PC-3 (cell line): ENCODE data around the gene NOL9. TPM values are rescaled to one million over a fixed set of nuclear protein-coding genes. Genes with fewer than 3 reads are reported as not detected.

Source experiments
- ATAC-seq: fragments of 200-7000 bp; cut with Tn5 transposase; 2 replicates; pipeline ENCODE4 v1.9.1; 2020; ENCODE audit warnings: mild to moderate bottlenecking, moderate library complexity
- BruUV-seq: library from RNA; stranded (reverse); fragments of 400-500 nt; replicated peaks from 2 replicates; lab custom pipeline; 2021; lab: Mats Ljungman, UMichigan
- CTCF ChIA-PET: fragments of 300-600 bp; sonication (Branson Sonifier 250); formaldehyde crosslinking; loops from one replicate; lab custom pipeline; 2022; ENCODE audit warnings: antibody characterized with exemption; lab: Charles Lee
- POLR2A ChIA-PET: fragments of 300-600 bp; sonication (Branson Sonifier 250); formaldehyde crosslinking; loops from one replicate; lab custom pipeline; 2022; ENCODE audit warnings: antibody characterized with exemption; ENCODE audit not compliant: unreplicated experiment; lab: Charles Lee
- DNase-seq: peaks from one replicate; pipeline ENCODE4 v3.0.0-alpha.2; 2015
- H2AFZ ChIP-seq: fragments of 300-600 bp; sonication (generic); 2 replicates; pipeline ENCODE4 v1.6.0; 2016; ENCODE audit warnings: antibody characterized with exemption, low read length
- H3F3A ChIP-seq: fragments of 300-600 bp; sonication (generic); one replicate; pipeline ENCODE4 v1.6.0; 2017; ENCODE audit warnings: antibody characterized with exemption, low read length, control low read depth, mild to moderate bottlenecking; ENCODE audit not compliant: unreplicated experiment
- H3K27ac ChIP-seq: fragments of 300-600 bp; sonication (generic); 2 replicates; pipeline ENCODE4 v1.5.1; 2016; ENCODE audit warnings: mild to moderate bottlenecking, low read length
- H3K27me3 ChIP-seq: fragments of 300-600 bp; sonication (generic); 2 replicates; pipeline ENCODE4 v1.6.1; 2016; ENCODE audit warnings: low read length, mixed read lengths
- H3K36me3 ChIP-seq: fragments of 300-600 bp; sonication (generic); 2 replicates; pipeline ENCODE4 v1.6.1; 2016; ENCODE audit warnings: low read depth, mixed run types, low read length, mixed read lengths
- H3K4me1 ChIP-seq: fragments of 300-600 bp; sonication (generic); 2 replicates; pipeline ENCODE4 v1.5.1; 2016; ENCODE audit warnings: low read length; ENCODE audit not compliant: insufficient read depth
- H3K4me2 ChIP-seq: fragments of 300-600 bp; sonication (generic); 2 replicates; pipeline ENCODE4 v1.6.0; 2016; ENCODE audit warnings: low read length
- H3K4me3 ChIP-seq: fragments of 300-600 bp; sonication (generic); 2 replicates; pipeline ENCODE4 v1.5.1; 2016; ENCODE audit warnings: mild to moderate bottlenecking, low read length, mixed read lengths
- H3K79me2 ChIP-seq: fragments of 300-600 bp; sonication (generic); 2 replicates; pipeline ENCODE4 v1.6.1; 2017; ENCODE audit warnings: low read length, mixed read lengths
- H3K9ac ChIP-seq: fragments of 300-600 bp; sonication (generic); 2 replicates; pipeline ENCODE4 v1.6.0; 2016; ENCODE audit warnings: mild to moderate bottlenecking, low read length
- H3K9me2 ChIP-seq: fragments of 300-600 bp; sonication (generic); replicated peaks from 2 replicates; pipeline ENCODE4 v1.6.1; 2016; ENCODE audit warnings: mixed run types, low read length, mixed read lengths
- H3K9me3 ChIP-seq: fragments of 300-600 bp; sonication (generic); 2 replicates; pipeline ENCODE4 v1.6.1; 2016; ENCODE audit warnings: low read length, mixed read lengths
- H4K20me1 ChIP-seq: fragments of 300-600 bp; sonication (generic); 2 replicates; pipeline ENCODE4 v1.6.1; 2016; ENCODE audit warnings: low read length, mixed read lengths
- EZH2 ChIP-seq: fragments of 300-600 bp; sonication (generic); IDR thresholded peaks from one replicate; pipeline ENCODE4 v1.6.1; 2017; ENCODE audit warnings: antibody characterized with exemption, mild to moderate bottlenecking, low read length; ENCODE audit not compliant: unreplicated experiment
- EZH2phosphoT487 ChIP-seq: fragments of 300-600 bp; sonication (generic); IDR thresholded peaks from 2 replicates; pipeline ENCODE4 v1.6.1; 2018; ENCODE audit warnings: mild to moderate bottlenecking, antibody characterized with exemption, low read length, borderline replicate concordance
- intact Hi-C: fragments of 100-400 bp; cut with micrococcal nuclease; formaldehyde crosslinking; loops from 2 replicates; pipeline ENCODE4 v1.9.0; 2023
- total RNA-seq: library from RNA; depleted of rRNA; stranded (reverse); fragments of >200 nt; gene quantifications from 2 replicates; pipeline ENCODE4 v1.2.3, GENCODE V29; 2014
- TF ChIP-seq, protein P1 (sequence below): fragments of 300-600 bp; sonication (generic); conservative IDR thresholded peaks from 2 replicates; pipeline ENCODE4 v1.5.1; 2017; ENCODE audit warnings: antibody characterized with exemption, low read depth, mild to moderate bottlenecking, low read length

The NOL9 gene
- total RNA-seq, 1 experiment from 2014 or later: 79.1 TPM

DNA sequence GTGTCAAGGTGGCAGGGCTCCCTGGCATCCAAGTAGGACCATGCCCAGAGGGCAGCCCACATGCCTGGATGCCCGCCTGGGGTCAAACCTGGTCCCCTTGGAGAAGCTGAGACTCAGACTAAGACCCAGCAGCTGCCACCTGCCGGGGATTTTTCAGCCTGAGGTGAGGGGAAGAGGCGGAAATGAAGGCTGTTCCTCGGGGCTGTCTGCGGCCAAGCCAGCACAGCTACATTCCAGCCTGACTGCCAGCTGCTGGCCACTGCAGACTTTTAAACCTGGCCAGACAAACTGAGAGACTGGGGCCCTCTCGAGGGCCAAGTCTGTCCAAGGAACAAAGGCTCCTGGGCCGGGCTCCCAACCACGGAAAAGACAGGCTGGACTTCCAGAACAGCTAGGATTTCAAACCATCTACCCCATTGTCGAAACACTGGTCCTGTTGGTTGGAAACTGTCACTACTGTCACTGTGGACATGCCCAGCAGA lies 41.0 kb downstream of the NOL9 start:
- peaks cover 6% of the 10 kb centered on the region; the same call in 1 of the 2 replicates for H3K4me1 ChIP-seq
- TF ChIP-seq EZH2 (no peak), EZH2phosphoT487 (no peak)
- TF ChIP-seq, protein P1, sequence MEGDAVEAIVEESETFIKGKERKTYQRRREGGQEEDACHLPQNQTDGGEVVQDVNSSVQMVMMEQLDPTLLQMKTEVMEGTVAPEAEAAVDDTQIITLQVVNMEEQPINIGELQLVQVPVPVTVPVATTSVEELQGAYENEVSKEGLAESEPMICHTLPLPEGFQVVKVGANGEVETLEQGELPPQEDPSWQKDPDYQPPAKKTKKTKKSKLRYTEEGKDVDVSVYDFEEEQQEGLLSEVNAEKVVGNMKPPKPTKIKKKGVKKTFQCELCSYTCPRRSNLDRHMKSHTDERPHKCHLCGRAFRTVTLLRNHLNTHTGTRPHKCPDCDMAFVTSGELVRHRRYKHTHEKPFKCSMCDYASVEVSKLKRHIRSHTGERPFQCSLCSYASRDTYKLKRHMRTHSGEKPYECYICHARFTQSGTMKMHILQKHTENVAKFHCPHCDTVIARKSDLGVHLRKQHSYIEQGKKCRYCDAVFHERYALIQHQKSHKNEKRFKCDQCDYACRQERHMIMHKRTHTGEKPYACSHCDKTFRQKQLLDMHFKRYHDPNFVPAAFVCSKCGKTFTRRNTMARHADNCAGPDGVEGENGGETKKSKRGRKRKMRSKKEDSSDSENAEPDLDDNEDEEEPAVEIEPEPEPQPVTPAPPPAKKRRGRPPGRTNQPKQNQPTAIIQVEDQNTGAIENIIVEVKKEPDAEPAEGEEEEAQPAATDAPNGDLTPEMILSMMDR: no peak
- no peak; the same call in 1 of the 2 replicates for ATAC-seq
- H3K27ac ChIP-seq: no peak overlapping the region
- no peak overlapping the region for H2AFZ ChIP-seq
- no peaks in the 10 kb centered on the region for H4K20me1 ChIP-seq
- ChIA-PET POLR2A (no interaction called here), CTCF (no interaction called here)
- H3K79me2 ChIP-seq: no peaks in the 10 kb centered on the region
- no peaks in the 10 kb centered on the region for H3K9me3 ChIP-seq
- no peaks in the 10 kb centered on the region for H3K36me3 ChIP-seq
- no TSS peak for BruUV-seq
- no peaks in the 10 kb centered on the region for H3F3A ChIP-seq
- intact Hi-C loops: no loop called here
- no peak overlapping the region for H3K4me2 ChIP-seq
- no peak for DNase-seq
- no peak overlapping the region for H3K9ac ChIP-seq
- no peak overlapping the region for H3K4me3 ChIP-seq
- H3K9me2 ChIP-seq: no peaks in the 10 kb centered on the region
- H3K27me3 ChIP-seq: no peaks in the 10 kb centered on the region

DNA sequence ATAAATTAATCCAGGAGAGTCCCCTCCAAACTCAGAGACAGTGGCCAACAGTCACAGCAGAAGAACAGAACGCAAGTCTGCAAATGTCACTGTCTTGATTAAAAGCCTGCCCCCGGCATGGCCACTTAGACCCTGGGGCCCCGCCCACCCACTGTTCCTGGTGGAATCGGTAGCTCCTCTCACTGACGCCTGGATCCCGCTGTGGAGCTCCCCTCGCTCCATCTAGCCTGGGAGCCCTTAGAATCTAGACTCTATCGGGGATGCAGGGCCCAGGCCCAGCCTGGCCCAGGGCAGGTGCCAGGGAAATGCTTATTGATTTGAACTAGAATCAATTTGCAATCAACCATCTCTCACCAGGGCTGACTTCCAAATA lies 41.4 kb downstream of the NOL9 start:
- TF ChIP-seq, protein P1: no peak
- TF ChIP-seq EZH2 (no peak), EZH2phosphoT487 (no peak)
- H3K4me3 ChIP-seq: no peak overlapping the region
- ATAC-seq (no peak), DNase-seq (no peak)
- H3K9ac ChIP-seq: no peak overlapping the region
- intact Hi-C loops: no loop called here
- H2AFZ ChIP-seq: no peak overlapping the region
- H3K79me2 ChIP-seq: no peaks in the 10 kb centered on the region
- peaks cover 6% of the 10 kb centered on the region; the same call in 1 of the 2 replicates for H3K4me1 ChIP-seq
- H3K27me3 ChIP-seq: no peaks in the 10 kb centered on the region
- no peaks in the 10 kb centered on the region for H4K20me1 ChIP-seq
- H3K27ac ChIP-seq: no peak overlapping the region
- H3K9me3 ChIP-seq: no peaks in the 10 kb centered on the region
- H3K4me2 ChIP-seq: no peak overlapping the region
- H3K36me3 ChIP-seq: no peaks in the 10 kb centered on the region
- ChIA-PET POLR2A (no interaction called here), CTCF (no interaction called here)
- H3K9me2 ChIP-seq: no peaks in the 10 kb centered on the region
- H3F3A ChIP-seq: no peaks in the 10 kb centered on the region
- no TSS peak for BruUV-seq

DNA sequence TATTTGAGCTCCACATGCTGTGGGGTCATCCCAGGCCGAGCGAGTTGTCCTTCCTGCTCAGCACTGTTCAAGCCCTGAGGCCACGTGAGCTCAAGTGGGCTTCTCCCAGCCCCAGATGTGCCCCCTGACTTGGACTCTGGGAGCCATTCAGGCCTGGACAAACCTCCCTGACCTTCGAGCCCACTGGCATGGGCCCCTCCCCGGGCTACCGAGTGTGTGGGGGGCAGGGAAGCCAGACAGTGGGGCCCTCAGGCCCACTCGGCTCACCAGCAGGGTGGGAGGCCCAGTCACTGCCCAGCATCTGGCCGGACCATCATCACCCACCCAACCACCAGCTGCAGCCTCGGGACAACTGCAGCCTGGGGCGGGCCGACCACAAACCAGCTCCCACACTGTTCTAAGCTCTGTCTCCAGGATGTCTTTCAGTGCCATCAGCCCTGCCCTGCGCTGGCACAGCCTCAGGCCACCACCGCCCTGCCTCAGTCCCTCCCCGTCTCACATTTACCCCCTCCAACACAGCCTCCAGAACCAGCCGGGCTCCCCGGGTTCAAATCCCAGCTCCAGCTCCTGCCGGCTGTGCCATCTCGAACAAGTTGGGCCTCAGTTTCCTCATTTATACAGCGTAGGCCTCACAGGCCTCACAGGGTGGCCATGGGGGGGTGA lies 41.9 kb downstream of the NOL9 start:
- no peak for DNase-seq
- H3K9me3 ChIP-seq: no peaks in the 10 kb centered on the region
- peaks cover 2% of the 10 kb centered on the region; the same call in 1 of the 2 replicates for H3K4me1 ChIP-seq
- H3K4me3 ChIP-seq: no peak overlapping the region
- no TSS peak for BruUV-seq
- no peak for ATAC-seq
- TF ChIP-seq EZH2: no peak
- no peak for TF ChIP-seq EZH2phosphoT487
- TF ChIP-seq, protein P1: no peak
- H4K20me1 ChIP-seq: no peaks in the 10 kb centered on the region
- H3K27ac ChIP-seq: no peak overlapping the region
- no peaks in the 10 kb centered on the region for H3K36me3 ChIP-seq
- no peaks in the 10 kb centered on the region for H3K79me2 ChIP-seq
- no peaks in the 10 kb centered on the region for H3K27me3 ChIP-seq
- POLR2A ChIA-PET: no interaction called here
- no peaks in the 10 kb centered on the region for H3F3A ChIP-seq
- no peak overlapping the region for H3K4me2 ChIP-seq
- CTCF ChIA-PET: no interaction called here
- H3K9ac ChIP-seq: no peak overlapping the region
- intact Hi-C loops: no loop called here
- H3K9me2 ChIP-seq: no peaks in the 10 kb centered on the region
- no peak overlapping the region for H2AFZ ChIP-seq
